K562 (cell line): ENCODE data around the gene GALNT18. TPM values are rescaled to one million over a fixed set of nuclear protein-coding genes. Genes with fewer than 3 reads are reported as not detected.

ENCODE experiments used
- ATAC-seq: fragments of 200-7000 bp; cut with Tn5 transposase; 3 replicates; pipeline ENCODE4 v1.9.1; 2020; ENCODE audit warnings: moderate library complexity
- BruUV-seq: library from RNA; stranded (reverse); fragments of 400-500 nt; replicated peaks from 2 replicates; lab custom pipeline; 2021; lab: Mats Ljungman, UMichigan
- CTCF ChIA-PET: fragments of 300-600 bp; formaldehyde crosslinking; extraction: SDS; loops from one replicate; lab custom pipeline; 2021; ENCODE audit warnings: low intra/inter-chr PET ratio; lab: Yijun Ruan, JAX
- POLR2A ChIA-PET: fragments of 300-600, 350-650 bp; sonication (Branson Sonifier 250); formaldehyde crosslinking; extraction: SDS; loops from one replicate; lab custom pipeline; 2021; ENCODE audit warnings: antibody characterized with exemption, inconsistent platforms; lab: Yijun Ruan, JAX
- DNase-seq, 4 experiments: peaks; one replicate each; pipeline versions ENCODE4 v3.0.0 to v3.0.0-alpha.2; 2011 to 2018; ENCODE audit warnings: low spot score in 3 of 4, mixed read lengths in 3 of 4; ENCODE audit errors: extremely low read depth in 1 of 4
- FAIRE-seq: peaks from 2 replicates; lab custom pipeline; 2011; peaks lifted over from hg19 to GRCh38; lab: Jason Lieb, UNC
- H2AFZ ChIP-seq: 2 replicates; pipeline ENCODE4 v1.6.0; 2011; ENCODE audit warnings: low read depth, low read length, control low read depth, inconsistent platforms
- H3K27ac ChIP-seq: fragments of 200-600 bp; 3 replicates; pipeline ENCODE4 v1.8.0; 2011; ENCODE audit warnings: low read depth, mild to moderate bottlenecking, control low read depth, inconsistent platforms, low read length, moderate library complexity, mixed read lengths; ENCODE audit errors: extremely low read depth
- H3K27me3 ChIP-seq, 2 experiments: fragments of 300-600 bp in 1 of 2; 2 replicates in 1 of 2; 3 replicates in 1 of 2; pipeline versions ENCODE4 v1.6.0 to v1.8.0; 2011; ENCODE audit warnings: inconsistent platforms in 2 of 2, low read length in 2 of 2, mild to moderate bottlenecking in 1 of 2, mixed read lengths in 1 of 2, moderate library complexity in 1 of 2; ENCODE audit not compliant: control insufficient read depth in 2 of 2, insufficient read depth in 2 of 2
- H3K36me3 ChIP-seq: fragments of 300-600 bp; 3 replicates; pipeline ENCODE4 v1.8.0; 2011; ENCODE audit warnings: mild to moderate bottlenecking, low read length, inconsistent platforms; ENCODE audit not compliant: control insufficient read depth, insufficient read depth
- H3K4me1 ChIP-seq, 2 experiments: fragments of 200-600 bp in 1 of 2; replicated peaks in 1 of 2; 2 replicates in 1 of 2; 3 replicates in 1 of 2; pipeline versions ENCODE4 v1.5.1 to v1.8.0; 2011; ENCODE audit warnings: inconsistent platforms in 2 of 2, low read length in 2 of 2, mild to moderate bottlenecking in 1 of 2, mixed read lengths in 1 of 2, moderate library complexity in 1 of 2; ENCODE audit not compliant: control insufficient read depth in 2 of 2, insufficient read depth in 2 of 2
- H3K4me2 ChIP-seq: 2 replicates; pipeline ENCODE4 v1.6.1; 2011; ENCODE audit warnings: low read length, control low read depth, inconsistent platforms, mixed read lengths; ENCODE audit not compliant: insufficient read depth
- H3K4me3 ChIP-seq: fragments of 200-600 bp; sonication (generic), shearing (Covaris generic); 2 replicates; pipeline ENCODE4 v1.5.1; 2016; ENCODE audit warnings: control low read depth, inconsistent platforms
- H3K79me2 ChIP-seq: fragments of 200-600 bp; 3 replicates; pipeline ENCODE4 v1.8.0; 2011; ENCODE audit warnings: low read length, inconsistent platforms; ENCODE audit not compliant: control insufficient read depth, insufficient read depth
- H3K9ac ChIP-seq, 2 experiments: 2 replicates each; pipeline versions ENCODE4 v1.6.0 to v1.6.1; 2011; ENCODE audit warnings: low read depth in 2 of 2, low read length in 2 of 2, control low read depth in 1 of 2, inconsistent platforms in 1 of 2, mild to moderate bottlenecking in 1 of 2, mixed read lengths in 1 of 2; ENCODE audit not compliant: insufficient read depth in 1 of 2
- H3K9me1 ChIP-seq: one replicate; pipeline ENCODE4 v1.6.0; 2011; ENCODE audit warnings: inconsistent platforms, mild to moderate bottlenecking, low read length, moderate library complexity; ENCODE audit not compliant: control insufficient read depth, insufficient read depth
- H3K9me3 ChIP-seq: replicated peaks from 2 replicates; pipeline ENCODE4 v1.5.1; 2011; ENCODE audit warnings: low read depth, low read length, inconsistent platforms; ENCODE audit not compliant: control insufficient read depth, insufficient read depth
- H4K20me1 ChIP-seq: replicated peaks from 2 replicates; pipeline ENCODE4 v1.6.1; 2011; ENCODE audit warnings: low read length, inconsistent platforms, mixed read lengths; ENCODE audit not compliant: control insufficient read depth, insufficient read depth
- ERF ChIP-seq: fragments of 450-650 bp; formaldehyde crosslinking; IDR thresholded peaks from 2 replicates; pipeline ENCODE4 v1.4.0; 2020; ENCODE audit warnings: mild to moderate bottlenecking, mixed read lengths
- KDM1A ChIP-seq, 2 experiments: fragments of 450-650 bp; IDR thresholded peaks; 2 replicates each; pipeline ENCODE4 v1.6.1; 2016; ENCODE audit warnings: mild to moderate bottlenecking in 2 of 2
- NFIC ChIP-seq: fragments of 450-650 bp; IDR thresholded peaks from 2 replicates; pipeline ENCODE4 v1.6.1; 2017; ENCODE audit warnings: mild to moderate bottlenecking, inconsistent platforms
- NFIX ChIP-seq: fragments of 250-450 bp; sonication (Bioruptor Pico); IDR thresholded peaks from 2 replicates; pipeline ENCODE4 v1.4.0; 2020; ENCODE audit warnings: low read depth, mild to moderate bottlenecking, moderate library complexity
- SRF ChIP-seq, 2 experiments: fragments of 250-450, 450-650 bp in 1 of 2; sonication (Bioruptor Pico) in 1 of 2; sonication (generic) in 1 of 2; formaldehyde crosslinking; IDR thresholded peaks; 2 replicates each; pipeline versions ENCODE4 v1.5.0 to v1.5.1; 2020 to 2022; ENCODE audit warnings: mild to moderate bottlenecking in 1 of 2, missing genetic modification reagents in 1 of 2
- TGIF2 ChIP-seq: sonication (generic); formaldehyde crosslinking; IDR thresholded peaks from 2 replicates; pipeline ENCODE4 v1.8.1; 2022; ENCODE audit warnings: mild to moderate bottlenecking, missing genetic modification reagents, moderate library complexity
- WGBS: fragments of 100-300 bp; shearing (Covaris generic); methylation state at CpG from one replicate; pipeline ENCODE4 v1.1.6; 2016; ENCODE audit warnings: low coverage, mixed read lengths; ENCODE audit not compliant: insufficient coverage; ENCODE audit errors: missing lambda C conversion rate; 5-methylcytosine and 5-hydroxymethylcytosine counted together
- in situ Hi-C: fragments of 300-500 bp; cut with MboI; formaldehyde crosslinking; loops from 4 replicates; pipeline ENCODE4 v1.15.0; 2018; ENCODE audit warnings: inconsistent platforms, mixed read lengths
- intact Hi-C: fragments of 100-400 bp; cut with micrococcal nuclease; formaldehyde crosslinking; loops from 2 replicates; pipeline ENCODE4 v1.14.2; 2022
- polyA plus RNA-seq, 8 experiments: library from polyadenylated mRNA; depleted of rRNA in 4 of 8; stranded (reverse) in 5 of 8; unstranded in 3 of 8; fragments of >200 nt; fragmentation: Nextera tagmentation in 2 of 8; fragmentation: Illumina TruSeq in 1 of 8; extraction: Ambion mirVana in 2 of 8; extraction: Trizol in 1 of 8; gene quantifications; 2 replicates each; pipeline versions ENCODE4 v1.2.1 to v1.2.3, GENCODE V29; 2011 to 2014; ENCODE audit warnings: inconsistent platforms in 1 of 8, missing spikeins in 1 of 8
- total RNA-seq, 7 experiments: library from RNA; depleted of rRNA in 6 of 7; stranded (reverse); fragments of >200 nt in 6 of 7; fragmentation: Illumina TruSeq in 2 of 7; extraction: Trizol in 2 of 7; gene quantifications; 2 replicates each; pipeline versions ENCODE4 v1.2.1 to v1.2.3, GENCODE V29; 2011 to 2021; ENCODE audit warnings: low replicate concordance in 1 of 7
- TF ChIP-seq, protein P1 (sequence below): fragments of 250-450 bp; sonication (Bioruptor Pico); IDR thresholded peaks from 2 replicates; pipeline ENCODE4 v1.4.0; 2020; ENCODE audit warnings: mild to moderate bottlenecking
- TF ChIP-seq, protein P2 (sequence below): fragments of 450-650 bp; conservative IDR thresholded peaks from 2 replicates; pipeline ENCODE4 v1.6.1; 2016; ENCODE audit warnings: missing genetic modification characterization, low read depth, mild to moderate bottlenecking, control low read depth, missing compliant biosample characterization

GALNT18 gene
- total and polyA plus RNA-seq, 9 of the 15 experiments (the other 6 are each of a cell fraction or from before 2014, with no cell fraction given), result not detected

GRCh38 chr11:11427542-11427941 is 194.3 kb downstream of the GALNT18 start:
- intact Hi-C loops, result no loop called here
- ATAC-seq (no peak), DNase-seq (peak in 1 of 4 experiments; percentile 15), FAIRE-seq (no peak)
- Histone ChIP-seq H3K4me3 (no peak overlapping the region), H3K4me2 (no peak overlapping the region), H3K9me3 (no peaks in the 10 kb centered on the region), H3K36me3 (no peaks in the 10 kb centered on the region; the same call in 2 of the 3 replicates), H3K9ac (no peak overlapping the region), H3K9me1 (no peaks in the 10 kb centered on the region), H3K27ac (no peak overlapping the region), H3K4me1 (no peaks in the 10 kb centered on the region), H2AFZ (no peak overlapping the region), H3K79me2 (no peaks in the 10 kb centered on the region), H4K20me1 (no peaks in the 10 kb centered on the region; the same call in 1 of the 2 replicates), H3K27me3 (peaks cover 5 to 39% of the 10 kb centered on the region in 2 experiments; a peak in 3 of 5 replicates)
- ChIA-PET POLR2A (interaction anchor here (0.8 kb wide), 1 partner anchor 195 kb away, joined by 3 read pairs; no protein-coding TSS in a partner anchor), CTCF (no interaction called here)
- BruUV-seq, result no TSS peak
- 0% methylated on average over 5 of the region's 5 CpGs for WGBS
- TF ChIP-seq NFIX (CRISPR knock-in tag), result peak; percentile 53; the same call in 1 of the 2 replicates
- peak; percentile 90 for TF ChIP-seq NFIC
- TF ChIP-seq TGIF2, result no peak
- no peak for TF ChIP-seq ERF (CRISPR knock-in tag)
- no peak for TF ChIP-seq KDM1A (IDR thresholded peaks at IDR 0.05)
- TF ChIP-seq, protein P1, sequence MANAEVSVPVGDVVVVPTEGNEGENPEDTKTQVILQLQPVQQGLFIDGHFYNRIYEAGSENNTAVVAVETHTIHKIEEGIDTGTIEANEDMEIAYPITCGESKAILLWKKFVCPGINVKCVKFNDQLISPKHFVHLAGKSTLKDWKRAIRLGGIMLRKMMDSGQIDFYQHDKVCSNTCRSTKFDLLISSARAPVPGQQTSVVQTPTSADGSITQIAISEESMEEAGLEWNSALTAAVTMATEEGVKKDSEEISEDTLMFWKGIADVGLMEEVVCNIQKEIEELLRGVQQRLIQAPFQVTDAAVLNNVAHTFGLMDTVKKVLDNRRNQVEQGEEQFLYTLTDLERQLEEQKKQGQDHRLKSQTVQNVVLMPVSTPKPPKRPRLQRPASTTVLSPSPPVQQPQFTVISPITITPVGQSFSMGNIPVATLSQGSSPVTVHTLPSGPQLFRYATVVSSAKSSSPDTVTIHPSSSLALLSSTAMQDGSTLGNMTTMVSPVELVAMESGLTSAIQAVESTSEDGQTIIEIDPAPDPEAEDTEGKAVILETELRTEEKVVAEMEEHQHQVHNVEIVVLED, result no peak
- TF ChIP-seq, protein P2, sequence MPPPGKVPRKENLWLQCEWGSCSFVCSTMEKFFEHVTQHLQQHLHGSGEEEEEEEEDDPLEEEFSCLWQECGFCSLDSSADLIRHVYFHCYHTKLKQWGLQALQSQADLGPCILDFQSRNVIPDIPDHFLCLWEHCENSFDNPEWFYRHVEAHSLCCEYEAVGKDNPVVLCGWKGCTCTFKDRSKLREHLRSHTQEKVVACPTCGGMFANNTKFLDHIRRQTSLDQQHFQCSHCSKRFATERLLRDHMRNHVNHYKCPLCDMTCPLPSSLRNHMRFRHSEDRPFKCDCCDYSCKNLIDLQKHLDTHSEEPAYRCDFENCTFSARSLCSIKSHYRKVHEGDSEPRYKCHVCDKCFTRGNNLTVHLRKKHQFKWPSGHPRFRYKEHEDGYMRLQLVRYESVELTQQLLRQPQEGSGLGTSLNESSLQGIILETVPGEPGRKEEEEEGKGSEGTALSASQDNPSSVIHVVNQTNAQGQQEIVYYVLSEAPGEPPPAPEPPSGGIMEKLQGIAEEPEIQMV, result no peak
- no peak for TF ChIP-seq SRF (CRISPR knock-in tag; IDR thresholded peaks at IDR 0.05)
- in situ Hi-C loops, result no loop called here
